HUES6 (cell line): ENCODE measurements around the gene CFAP20DC.
"Not testable (repeated sequence)": the region's sequence is repeated elsewhere in the genome, so short reads cannot be mapped to it uniquely, and the experiment has no call there.

ENCODE experiments used
- H3K27ac ChIP-seq: 2 replicates; pipeline ENCODE4 v1.7.0; 2013; ENCODE audit warnings: low read depth, mild to moderate bottlenecking, low read length, inconsistent platforms
- H3K27me3 ChIP-seq: 2 replicates; pipeline ENCODE4 v1.6.1; 2013; ENCODE audit warnings: low read length; ENCODE audit not compliant: control insufficient read depth, insufficient read depth
- H3K36me3 ChIP-seq: 2 replicates; pipeline ENCODE4 v1.6.1; 2013; ENCODE audit warnings: low read length; ENCODE audit not compliant: control insufficient read depth, insufficient read depth
- H3K4me1 ChIP-seq: 2 replicates; pipeline ENCODE4 v1.6.1; 2013; ENCODE audit warnings: low read length; ENCODE audit not compliant: control insufficient read depth, insufficient read depth
- H3K4me3 ChIP-seq: 2 replicates; pipeline ENCODE4 v1.5.1; 2013; ENCODE audit warnings: low read depth, low read length
- H3K9ac ChIP-seq: one replicate; pipeline ENCODE4 v1.6.1; 2013; ENCODE audit warnings: mild to moderate bottlenecking, low read length
- H3K9me3 ChIP-seq: 2 replicates; pipeline ENCODE4 v1.6.1; 2013; ENCODE audit warnings: low read depth, low read length; ENCODE audit not compliant: control insufficient read depth, insufficient read depth

CFAP20DC gene

DNA sequence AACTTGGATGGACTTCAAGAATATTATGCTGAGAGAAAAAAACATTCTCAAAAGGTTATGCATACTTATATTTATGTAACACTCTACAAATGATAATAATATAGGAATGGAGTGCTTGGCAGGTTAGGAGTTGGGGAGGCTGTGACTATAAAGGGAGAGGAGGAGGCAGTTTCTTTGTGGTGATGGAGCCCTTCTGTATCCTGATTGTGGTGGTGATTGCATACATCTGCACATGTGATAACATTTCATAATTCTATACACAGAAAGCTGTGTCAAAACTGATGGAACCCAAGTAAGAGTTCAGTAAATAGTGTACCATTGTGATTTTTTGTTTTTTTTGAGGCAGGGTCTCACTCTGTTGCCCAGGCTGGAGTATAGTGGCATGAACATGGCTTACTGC is 351.6 kb downstream of the CFAP20DC start:
- H3K27me3 ChIP-seq = no peaks in the 10 kb centered on the region
- no peak overlapping the region for H3K4me3 ChIP-seq
- H3K9ac ChIP-seq = no peak overlapping the region
- no peaks in the 10 kb centered on the region for H3K36me3 ChIP-seq
- H3K4me1 ChIP-seq = no peaks in the 10 kb centered on the region
- H3K9me3 ChIP-seq = peaks cover 14% of the 10 kb centered on the region
- no peak overlapping the region for H3K27ac ChIP-seq

DNA sequence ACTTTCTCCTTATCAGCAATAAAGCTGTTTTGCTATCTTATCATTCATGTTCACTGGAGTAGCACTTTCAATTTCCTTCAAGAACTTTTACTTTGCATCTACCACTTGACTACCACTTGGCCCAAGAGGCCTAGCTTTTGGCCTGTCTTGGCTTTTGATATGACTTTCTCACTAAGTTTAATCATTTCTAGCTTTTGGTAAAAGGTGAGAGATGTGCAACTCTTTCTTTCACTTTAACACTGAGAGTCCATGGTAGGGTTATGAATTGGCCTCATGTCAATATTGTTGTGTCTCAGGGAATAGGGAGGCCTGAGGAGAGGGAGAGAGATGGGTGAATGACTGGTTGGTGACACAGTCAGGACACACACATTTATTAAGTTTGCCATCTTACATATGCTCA is 352.3 kb downstream of the CFAP20DC start:
- Histone ChIP-seq H3K27ac (no peak overlapping the region), H3K9ac (no peak overlapping the region), H3K36me3 (no peaks in the 10 kb centered on the region), H3K27me3 (no peaks in the 10 kb centered on the region), H3K9me3 (peaks cover 16% of the 10 kb centered on the region), H3K4me3 (no peak overlapping the region), H3K4me1 (no peaks in the 10 kb centered on the region)

DNA sequence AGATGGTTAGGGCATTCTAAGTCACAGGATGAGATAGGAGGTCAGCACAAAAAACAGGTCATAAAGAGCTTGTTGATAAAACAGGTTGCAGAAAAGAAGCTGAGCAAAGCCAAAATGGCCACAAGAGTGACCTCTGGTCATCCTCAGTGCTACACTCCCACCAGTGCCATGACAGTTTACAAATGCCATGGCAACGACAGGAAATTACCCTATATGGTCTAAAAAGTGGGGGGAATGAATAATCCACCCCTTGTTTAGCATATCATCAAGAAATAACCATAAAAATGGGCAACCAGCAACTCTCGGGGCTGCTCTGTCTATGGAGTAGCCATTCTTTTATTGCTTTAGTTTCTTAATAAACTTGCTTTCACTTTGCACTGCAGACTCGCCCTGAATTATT is 353.0 kb downstream of the CFAP20DC start:
- H3K4me3 ChIP-seq, H3K9ac ChIP-seq, H3K27me3 ChIP-seq, H3K27ac ChIP-seq, H3K36me3 ChIP-seq, H3K4me1 ChIP-seq: not testable (repeated sequence)
- H3K9me3 ChIP-seq = peaks cover 20% of the 10 kb centered on the region

DNA sequence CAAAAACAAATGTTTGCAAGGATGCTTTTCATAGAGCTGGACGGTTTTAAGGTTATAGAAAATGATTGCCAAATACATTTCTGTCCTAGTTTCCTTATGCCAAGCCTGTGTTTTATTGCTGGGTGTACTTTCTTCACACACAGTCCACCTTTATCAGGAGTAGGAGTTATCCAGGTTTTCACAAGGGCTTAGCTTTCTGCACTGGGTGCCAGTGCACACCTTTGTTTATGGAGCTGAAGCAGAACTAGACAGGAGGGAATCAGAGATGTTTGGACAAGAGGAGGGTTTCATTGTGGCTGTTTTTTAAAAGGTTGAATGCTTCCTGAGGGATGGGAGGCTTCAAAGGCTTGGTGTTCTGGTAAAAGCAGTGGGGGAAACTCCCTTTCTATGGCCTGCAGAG is 353.7 kb downstream of the CFAP20DC start:
- Histone ChIP-seq H3K4me1 (no peaks in the 10 kb centered on the region), H3K4me3 (no peak overlapping the region), H3K27ac (no peak overlapping the region), H3K9ac (no peak overlapping the region), H3K9me3 (peaks cover 28% of the 10 kb centered on the region), H3K36me3 (no peaks in the 10 kb centered on the region), H3K27me3 (no peaks in the 10 kb centered on the region)

DNA sequence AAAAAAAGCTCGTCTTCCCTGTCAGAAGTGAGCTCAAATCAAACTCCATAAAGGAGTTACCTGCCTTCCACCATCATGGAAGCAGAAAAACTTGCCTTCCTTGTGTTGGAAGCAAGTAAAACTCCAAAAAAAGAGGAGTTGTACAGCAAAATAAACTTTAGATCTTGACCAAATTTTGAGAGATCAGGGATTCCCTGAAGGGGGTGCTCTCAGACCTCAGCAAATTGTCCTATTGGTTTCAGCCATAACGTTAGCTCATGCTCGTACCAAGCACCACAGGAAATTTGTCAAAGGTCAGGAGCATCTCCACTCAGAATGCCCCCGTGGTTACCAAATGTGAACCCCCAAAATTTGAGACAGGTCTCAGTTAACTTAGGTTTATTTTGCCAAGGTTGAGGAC is 354.5 kb downstream of the CFAP20DC start:
- peaks cover 36% of the 10 kb centered on the region for H3K9me3 ChIP-seq
- not testable (repeated sequence) for H3K4me1 ChIP-seq, H3K4me3 ChIP-seq, H3K27me3 ChIP-seq, H3K27ac ChIP-seq, H3K36me3 ChIP-seq, H3K9ac ChIP-seq

DNA sequence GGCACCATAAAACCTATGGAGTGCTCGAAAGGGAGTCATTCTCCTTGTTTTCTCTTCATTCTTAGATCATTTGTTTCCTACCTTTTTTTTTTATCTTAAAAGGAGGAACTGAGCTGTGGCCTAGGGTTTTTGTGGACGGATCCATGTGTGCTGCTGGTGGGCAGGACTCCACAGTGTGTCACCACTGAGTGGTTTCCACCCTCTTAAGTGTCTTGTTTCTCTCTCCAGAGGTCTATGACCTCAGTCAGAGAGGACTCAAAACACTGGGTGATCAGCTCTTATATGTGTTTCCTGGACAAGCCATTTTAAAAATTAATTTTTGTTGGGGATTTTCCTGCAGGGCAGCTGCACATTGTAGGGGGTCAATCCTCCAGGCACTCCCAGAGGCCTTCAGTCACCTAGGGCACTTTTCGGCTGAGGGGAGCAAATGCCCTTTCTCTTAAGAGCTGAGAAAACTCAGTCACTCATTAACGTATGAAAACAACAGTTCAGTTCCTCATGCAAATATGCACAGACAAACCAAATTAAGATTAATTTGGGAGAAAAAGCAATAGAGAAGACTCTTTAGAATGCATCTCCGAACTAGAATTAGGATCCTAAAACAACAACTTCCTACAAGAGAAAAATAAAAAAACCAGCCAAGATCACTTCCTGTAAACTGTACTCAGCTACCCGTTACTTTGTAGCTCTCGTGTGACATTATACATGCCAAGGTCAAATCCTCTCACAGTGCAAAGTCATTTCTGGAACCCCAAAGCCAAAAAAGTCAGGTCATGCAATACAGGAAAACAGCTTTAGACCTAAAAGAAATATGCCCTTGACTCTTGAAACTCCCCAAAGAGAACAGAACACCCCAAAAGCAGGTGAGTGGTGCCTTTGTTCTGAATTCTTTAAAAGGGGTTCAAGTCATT is 355.6 kb downstream of the CFAP20DC start:
- no peak overlapping the region for H3K27ac ChIP-seq
- no peak overlapping the region for H3K4me3 ChIP-seq
- no peaks in the 10 kb centered on the region for H3K27me3 ChIP-seq
- H3K9ac ChIP-seq = no peak overlapping the region
- H3K36me3 ChIP-seq = no peaks in the 10 kb centered on the region
- no peaks in the 10 kb centered on the region for H3K4me1 ChIP-seq
- peaks cover 47% of the 10 kb centered on the region for H3K9me3 ChIP-seq

DNA sequence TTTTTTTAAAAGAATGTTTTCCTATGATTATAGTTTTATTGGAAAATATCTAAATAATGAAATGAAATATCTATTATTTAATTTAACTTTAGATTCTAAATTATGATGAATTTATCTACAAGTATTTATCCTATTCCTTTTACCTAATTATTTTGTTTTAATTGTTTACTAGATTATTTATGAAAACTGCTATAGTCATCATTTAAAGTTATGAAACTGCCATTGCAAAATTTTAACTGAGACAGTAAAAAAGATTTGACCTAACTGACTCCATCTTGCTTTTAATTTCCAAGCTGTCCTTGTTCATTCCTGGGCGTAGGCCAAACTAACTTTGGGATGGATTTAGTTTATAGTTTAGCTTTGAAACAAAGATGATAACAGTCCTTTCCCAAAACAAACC is 357.3 kb downstream of the CFAP20DC start:
- Histone ChIP-seq H3K27me3 (no peaks in the 10 kb centered on the region), H3K27ac (no peak overlapping the region), H3K4me1 (no peaks in the 10 kb centered on the region), H3K9ac (no peak overlapping the region), H3K36me3 (no peaks in the 10 kb centered on the region), H3K9me3 (peaks cover 61% of the 10 kb centered on the region), H3K4me3 (no peak overlapping the region)
